ENCODE data around the gene MYT1.

- no peak for TF ChIP-seq CTCF (IDR thresholded peaks at IDR 0.05 in 2 of 3, conservative IDR thresholded peaks at IDR 0.05 in 1 of 3; ENCODE audit: borderline replicate concordance in 1 of 3, insufficient read depth in 1 of 3, low read depth in 2 of 3, low read length in 2 of 3)
- no peak for TF ChIP-seq REST (IDR thresholded peaks at IDR 0.05; ENCODE audit: low read depth)
- no peak for TF ChIP-seq SIN3A (IDR thresholded peaks at IDR 0.05; ENCODE audit: low read depth)
- no peak for TF ChIP-seq MAX (IDR thresholded peaks at IDR 0.05)
- TF ChIP-seq YY1 (IDR thresholded peaks at IDR 0.05; ENCODE audit: extremely low read depth, insufficient replicate concordance, low read depth, low read length) = no peak
- TF ChIP-seq POLR2A (IDR thresholded peaks at IDR 0.05; ENCODE audit: borderline replicate concordance, extremely low read depth, insufficient read depth, insufficient read length) = no peak
- no peak for TF ChIP-seq ZNF274 (IDR thresholded peaks at IDR 0.05; ENCODE audit: low read depth, low read length)
- TF ChIP-seq EZH2 (IDR thresholded peaks at IDR 0.05) = no peak
- TF ChIP-seq ATF3 (IDR thresholded peaks at IDR 0.05) = no peak
- TF ChIP-seq POLR2AphosphoS5 (IDR thresholded peaks at IDR 0.05; ENCODE audit: low read depth, low read length) = no peak
- no peak for TF ChIP-seq CEBPB (IDR thresholded peaks at IDR 0.05; ENCODE audit: low read depth)
- no peak for TF ChIP-seq EZH2phosphoT487 (IDR thresholded peaks at IDR 0.05; ENCODE audit: borderline replicate concordance)
Observed at GRCh38 chr20:64244870-64245603, 80.8 kb downstream of the MYT1 start.

All from HCT116 (cell line).